ENCODE data around the gene FRYL.
"Not testable (repeated sequence)": the region's sequence is repeated elsewhere in the genome, so short reads cannot be mapped to it uniquely, and the experiment has no call there.

The FRYL gene

GRCh38 chr4:48693856-48694574, 86.1 kb downstream of the FRYL start:
- DNase-seq, result no peak

- no peak for DNase-seq
Measured at GRCh38 chr4:48692897-48693296, 87.2 kb downstream of the FRYL start.

- no peak for DNase-seq
Measured at GRCh38 chr4:48692044-48692443, 88.0 kb downstream of the FRYL start.

- no peak for DNase-seq
Measured at GRCh38 chr4:48688953-48689352, 91.1 kb downstream of the FRYL start.

- DNase-seq, result no peak
Measured at GRCh38 chr4:48687313-48688051, 92.6 kb downstream of the FRYL start.

DNA sequence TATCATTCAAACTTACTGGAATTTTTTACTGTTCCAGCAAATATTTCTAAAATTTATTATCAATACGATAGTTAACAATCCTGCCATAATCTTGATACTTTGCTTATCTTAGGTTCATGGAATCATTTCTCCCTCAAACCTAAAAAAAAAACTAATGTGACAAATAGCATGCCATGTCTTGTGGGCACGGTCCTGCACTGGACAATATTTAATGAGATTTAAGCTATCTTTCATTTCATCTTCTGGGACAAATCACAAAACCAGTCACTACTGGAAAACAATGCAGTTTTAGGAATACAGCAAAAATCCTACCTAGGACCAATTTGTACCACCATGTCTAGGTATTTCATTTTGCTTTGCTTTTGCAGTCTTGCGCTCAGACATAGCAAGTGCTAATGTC, 93.7 kb downstream of the FRYL start:
- no peak for DNase-seq

GRCh38 chr4:48683784-48684666, 96.1 kb downstream of the FRYL start:
- no peak for DNase-seq

- not testable (repeated sequence) for DNase-seq
Measured at GRCh38 chr4:48682870-48683269, 97.2 kb downstream of the FRYL start.

- no peak for DNase-seq
Measured at GRCh38 chr4:48681856-48682255, 98.2 kb downstream of the FRYL start.

- DNase-seq, result no peak
Measured at GRCh38 chr4:48680848-48681568, 99.1 kb downstream of the FRYL start.

- DNase-seq, result no peak
Measured at GRCh38 chr4:48673537-48673936, 106.5 kb downstream of the FRYL start.

- DNase-seq, result no peak
Measured at GRCh38 chr4:48670587-48670986, 109.5 kb downstream of the FRYL start.

DNA sequence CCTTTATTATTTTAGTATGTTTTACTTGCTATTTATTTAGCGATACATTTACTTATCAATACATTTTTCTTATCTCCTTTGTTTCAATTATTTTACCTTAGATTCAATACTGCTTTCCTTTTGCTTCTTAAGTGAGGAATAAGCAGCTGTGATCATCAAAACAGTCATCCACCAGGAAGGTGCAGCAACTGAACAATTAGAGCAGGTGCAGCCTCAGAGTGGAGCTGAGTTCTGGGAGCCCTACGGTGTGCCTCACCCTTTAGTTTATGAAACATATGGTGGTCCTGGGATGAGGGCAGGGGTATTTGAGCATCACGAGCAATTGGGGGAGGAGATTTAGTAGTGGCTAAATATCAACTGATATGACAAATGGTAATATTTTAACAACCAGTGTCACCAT, 111.0 kb downstream of the FRYL start:
- no peak for DNase-seq

DNA sequence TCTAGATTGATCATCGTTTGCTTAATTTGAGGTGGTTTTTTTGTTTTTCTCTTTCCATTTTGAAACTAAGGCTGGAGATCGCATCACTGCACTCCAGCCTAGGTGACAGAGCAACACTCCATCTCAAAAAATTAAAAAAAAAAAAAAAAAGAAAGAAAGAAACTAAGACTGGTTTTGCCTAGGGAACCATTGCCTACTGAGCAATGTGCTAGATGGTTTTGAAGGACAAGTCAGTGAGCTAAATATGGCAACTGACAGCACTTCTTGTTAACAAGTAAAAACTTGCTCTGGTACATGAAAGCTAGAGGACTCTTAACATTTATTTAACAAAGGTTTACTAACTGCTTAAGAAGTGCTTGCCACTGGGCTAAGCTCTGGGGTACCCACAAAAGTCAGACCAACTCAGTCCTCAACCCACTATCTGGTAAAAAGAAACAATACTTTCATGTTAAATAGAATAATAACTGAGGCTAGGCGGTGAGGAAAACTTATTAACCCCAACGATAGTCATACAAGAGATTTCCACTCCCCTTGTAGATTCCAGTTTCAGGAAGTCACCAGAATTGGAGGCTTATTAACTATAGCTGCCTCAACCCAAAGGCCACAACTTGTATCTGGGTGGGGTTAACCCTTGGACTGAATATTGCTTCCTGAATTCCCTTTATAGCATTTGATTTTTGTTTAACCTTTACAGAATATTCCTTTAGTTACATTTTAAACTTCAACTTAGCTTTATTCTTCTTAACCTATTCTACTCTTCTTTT, 111.6 kb downstream of the FRYL start:
- no peak for DNase-seq

- no peak for DNase-seq
Measured at GRCh38 chr4:48667148-48667547, 112.9 kb downstream of the FRYL start.

DNA sequence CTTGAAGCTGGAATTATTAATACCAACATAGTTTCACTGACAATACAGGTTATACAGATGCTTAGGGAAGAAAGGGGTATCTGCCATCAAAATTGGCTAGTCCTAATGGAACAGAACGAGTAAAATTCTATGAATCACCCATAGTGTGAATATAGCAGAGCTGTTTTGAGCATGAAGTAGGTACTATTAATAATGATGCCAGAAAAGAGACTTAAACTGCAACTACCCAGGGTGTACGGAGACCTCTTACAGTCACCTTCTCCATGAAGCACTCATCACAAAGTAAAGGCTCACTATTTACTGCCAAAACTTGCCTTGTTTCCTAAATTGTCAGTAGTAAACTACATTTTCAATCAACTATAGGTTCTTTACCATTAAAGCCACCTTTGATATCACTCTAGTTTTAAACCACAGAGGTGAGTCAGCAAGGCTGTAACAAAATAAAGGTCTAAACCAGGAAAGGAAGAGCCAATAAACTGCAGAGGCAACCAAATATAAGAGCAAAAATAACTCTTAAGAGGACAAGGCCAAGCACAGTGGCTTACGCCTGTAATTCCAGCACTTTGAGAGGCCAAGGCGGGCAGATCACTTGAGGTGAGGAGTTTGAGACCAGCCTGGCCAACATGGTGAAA, 114.4 kb downstream of the FRYL start:
- no peak for DNase-seq

DNA sequence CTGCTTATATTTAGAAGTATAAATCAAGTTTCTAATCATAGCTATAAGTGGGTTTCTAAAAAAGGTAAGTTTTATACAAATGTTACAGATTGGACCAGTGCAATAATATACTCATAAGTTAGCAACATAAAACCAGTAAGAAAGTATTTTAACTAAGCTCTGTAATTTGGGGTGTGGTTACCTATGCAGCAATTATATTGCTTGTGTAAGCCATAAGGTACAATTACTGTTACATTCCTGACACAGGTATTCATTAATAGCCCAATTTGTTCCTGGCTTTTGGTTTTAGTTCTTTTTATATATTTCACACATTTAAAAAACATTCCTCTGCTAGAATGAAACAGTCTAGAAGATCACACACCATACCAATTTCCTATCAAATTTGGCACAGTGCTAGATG, 115.1 kb downstream of the FRYL start:
- DNase-seq, result no peak

- no peak for DNase-seq
Measured at GRCh38 chr4:48661391-48661790, 118.7 kb downstream of the FRYL start.

DNA sequence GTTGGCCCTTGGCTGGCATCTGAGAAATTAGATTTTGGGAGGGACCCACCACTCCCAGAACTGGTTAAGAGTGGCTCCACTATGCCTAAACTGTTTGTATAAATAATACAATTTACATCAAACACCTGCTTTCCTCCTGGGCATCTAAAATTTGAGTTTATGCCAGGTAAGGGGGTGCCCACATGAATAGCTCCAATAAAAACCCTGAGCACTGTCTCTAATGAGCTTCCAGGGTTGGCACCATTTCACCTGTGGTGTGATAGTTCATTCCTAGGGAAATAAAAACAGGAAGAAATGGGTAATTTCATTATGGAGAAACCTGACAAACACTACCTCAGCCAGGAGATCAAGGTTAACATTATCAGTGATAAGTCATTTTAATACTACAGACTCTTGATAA, 119.7 kb downstream of the FRYL start:
- no peak for DNase-seq

DNA sequence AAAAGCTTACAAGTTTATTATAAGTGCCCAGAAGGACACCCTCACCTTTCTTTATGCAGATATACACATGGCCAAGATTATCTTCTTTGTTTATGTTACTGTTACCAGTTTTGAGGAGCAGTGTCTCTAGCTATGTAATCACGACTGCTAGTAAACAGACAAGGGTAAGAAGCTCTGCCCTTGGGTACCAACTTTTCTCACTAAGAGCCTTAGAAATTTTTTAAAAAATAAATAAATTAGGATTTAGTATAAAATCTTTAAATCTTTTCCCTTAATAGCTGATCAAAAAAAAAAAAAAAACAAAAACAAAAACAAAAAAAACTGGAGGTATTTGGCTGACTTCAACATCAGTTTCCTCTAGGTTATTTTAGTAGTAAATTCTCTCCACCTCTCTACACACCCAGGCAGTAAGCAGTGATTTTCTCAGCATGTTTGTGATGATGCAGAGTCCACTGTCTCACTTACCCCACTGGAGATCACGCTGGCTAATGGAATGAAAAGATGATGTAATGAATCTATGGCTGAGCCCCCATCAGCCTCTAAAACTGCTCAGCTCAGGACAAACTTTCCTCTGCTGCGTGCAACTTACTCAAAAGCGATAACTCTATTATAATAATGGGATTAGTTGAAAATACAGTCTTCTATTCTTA, 125.9 kb downstream of the FRYL start:
- no peak for DNase-seq
